ENCODE data around the gene PRDM12.

Gene PRDM12

GRCh38 chr9:130731355-130731754 lies 67.0 kb downstream of the PRDM12 start:
- no peak for DNase-seq

- DNase-seq, result no peak
These were observed 67.7 kb downstream of the PRDM12 start for GRCh38 chr9:130732136-130732535.

Measured in T1000 (cell line).